ENCODE data around the gene MTERF2. TPM values are rescaled to one million over a fixed set of nuclear protein-coding genes. Genes with fewer than 3 reads are reported as not detected.

Gene MTERF2
- total and polyA plus RNA-seq, 10 of the 15 experiments (the other 5 are each of a cell fraction or from before 2014, with no cell fraction given) = 2.1 to 9.8 (median 6.7) TPM

- Histone ChIP-seq H4K20me1 (ENCODE audit: control insufficient read depth, insufficient read depth) (no peaks in the 10 kb centered on the region), H3K4me2 (ENCODE audit: control insufficient read depth, insufficient read depth) (peak overlapping the region; percentile 79), H2AFZ (ENCODE audit: control insufficient read depth, low read depth, low read length) (peak overlapping the region; percentile 96), H3K27ac (ENCODE audit: control insufficient read depth, insufficient read depth) (no peak overlapping the region), H3K36me3 (ENCODE audit: control insufficient read depth in 2 of 2, insufficient read depth in 2 of 2, low read length in 1 of 2) (no peaks in the 10 kb centered on the region), H3K4me3 (peak overlapping the region; percentile 87), H3K4me1 (ENCODE audit: control insufficient read depth, insufficient read depth, low read length) (0 out of 2 replicates have a peak, but pooled peaks cover 5% of the 10 kb centered on the region), H3K9me3 (replicated peaks; ENCODE audit: control insufficient read depth, insufficient read depth, low read length) (no peaks in the 10 kb centered on the region), H3K9ac (ENCODE audit: control insufficient read depth, insufficient read depth, low read length) (peak overlapping the region; percentile 80), H3K79me2 (ENCODE audit: control insufficient read depth, insufficient read depth, low read length) (peaks cover 4% of the 10 kb centered on the region), H3K27me3 (replicated peaks in 1 of 2; ENCODE audit: control insufficient read depth in 2 of 2, insufficient read depth in 2 of 2, low read length in 1 of 2) (no peaks in the 10 kb centered on the region)
- 30% methylated on average over 4 of the region's 4 CpGs for whole genome bisulfite sequencing (ENCODE audit: insufficient coverage, insufficient replicate concordance, low lambda C conversion rate, missing lambda C conversion rate)
- SMC1A ChIA-PET (ENCODE audit: uncharacterized antibody, unreplicated experiment) = interaction anchor here (2.6 kb wide), 1 partner anchor 9 kb away, joined by 8 read pairs; no protein-coding TSS in a partner anchor
- DNase-seq (ENCODE audit: low read depth, low spot score) (no peak), ATAC-seq (no peak), FAIRE-seq (no peak)
- POLR2A ChIA-PET = interaction anchor here (0.7 to 1.7 kb wide), 3 partner anchors 24 to 30 kb away, joined by 3 to 12 read pairs (median 3); partner anchors contain the start of gene TMEM263
- no peak for TF ChIP-seq STAT3 (IDR thresholded peaks at IDR 0.05; ENCODE audit: low read depth, low read length)
- no peak for TF ChIP-seq ELK1 (IDR thresholded peaks at IDR 0.05; ENCODE audit: low read depth, low read length)
- TF ChIP-seq RB1 (IDR thresholded peaks at IDR 0.05; ENCODE audit: borderline replicate concordance) = no peak
- no peak for TF ChIP-seq ZNF207 (IDR thresholded peaks at IDR 0.05; ENCODE audit: borderline replicate concordance)
- no peak for TF ChIP-seq NR2F1 (conservative IDR thresholded peaks at IDR 0.05)
- no peak for TF ChIP-seq CHD4 (IDR thresholded peaks at IDR 0.05)
- no peak for TF ChIP-seq SUZ12 (IDR thresholded peaks at IDR 0.05; ENCODE audit: unreplicated experiment)
- TF ChIP-seq IRF3 (IDR thresholded peaks at IDR 0.05) = no peak
- no peak for TF ChIP-seq MAX (IDR thresholded peaks at IDR 0.05; ENCODE audit: low read depth, low read length)
- no peak for TF ChIP-seq GABPA (IDR thresholded peaks at IDR 0.05; ENCODE audit: low read depth)
- CTCF ChIA-PET = interaction anchor here (1.1 kb wide), 1 partner anchor 8 kb away, joined by 3 read pairs; no protein-coding TSS in a partner anchor
- intact Hi-C loops (cut with micrococcal nuclease; ENCODE audit: unreplicated experiment) (loop anchor here (2.0 kb wide), 1 partner anchor 75 kb away; no protein-coding TSS in a partner anchor), in situ Hi-C loops (cut with MboI) (no loop called here)
- BruUV-seq (replicated peaks) = no TSS peak
- RAD21 ChIA-PET (ENCODE audit: unreplicated experiment) = no interaction called here
These were observed 811 bp downstream of the MTERF2 start for GRCh38 chr12:106986135-106986534.

Measured in GM12878 (cell line).